H9 (cell line): ENCODE measurements around the gene SDK2. TPM values are rescaled to one million over a fixed set of nuclear protein-coding genes. Genes with fewer than 3 reads are reported as not detected.

ENCODE experiments used
- DNase-seq: peaks from one replicate; pipeline ENCODE4 v3.0.0-alpha.2; 2017
- H2AFZ ChIP-seq: one replicate; pipeline ENCODE4 v1.6.1; 2013; ENCODE audit warnings: mild to moderate bottlenecking, low read length, control low read depth, moderate library complexity
- H2AK5ac ChIP-seq: 2 replicates; pipeline ENCODE4 v1.6.1; 2013; ENCODE audit warnings: low read length, control low read depth, mixed read lengths; ENCODE audit not compliant: insufficient read length
- H2BK120ac ChIP-seq: one replicate; pipeline ENCODE4 v1.6.1; 2013; ENCODE audit warnings: low read depth, mild to moderate bottlenecking, low read length, control low read depth, inconsistent platforms; ENCODE audit not compliant: poor library complexity, severe bottlenecking
- H2BK12ac ChIP-seq: 2 replicates; pipeline ENCODE4 v1.6.1; 2013; ENCODE audit warnings: low read length, control low read depth, mixed read lengths, low read depth; ENCODE audit not compliant: insufficient read length
- H2BK15ac ChIP-seq: 2 replicates; pipeline ENCODE4 v1.6.1; 2013; ENCODE audit warnings: low read depth, low read length, control low read depth
- H2BK20ac ChIP-seq: one replicate; pipeline ENCODE4 v1.6.1; 2013; ENCODE audit warnings: low read depth, mild to moderate bottlenecking, low read length, control low read depth, inconsistent platforms; ENCODE audit not compliant: poor library complexity, severe bottlenecking
- H2BK5ac ChIP-seq: 2 replicates; pipeline ENCODE4 v1.6.1; 2013; ENCODE audit warnings: low read length, control low read depth, mixed read lengths; ENCODE audit not compliant: insufficient read length
- H3K14ac ChIP-seq: 2 replicates; pipeline ENCODE4 v1.6.1; 2013; ENCODE audit warnings: low read length, control low read depth; ENCODE audit not compliant: insufficient read depth
- H3K18ac ChIP-seq: 2 replicates; pipeline ENCODE4 v1.6.1; 2013; ENCODE audit warnings: low read depth, mild to moderate bottlenecking, mixed read lengths, low read length, control low read depth; ENCODE audit not compliant: insufficient read length
- H3K23ac ChIP-seq: 2 replicates; pipeline ENCODE4 v1.6.1; 2013; ENCODE audit warnings: low read length, control low read depth, mixed read lengths, low read depth; ENCODE audit not compliant: insufficient read length
- H3K23me2 ChIP-seq: 2 replicates; pipeline ENCODE4 v1.6.1; 2013; ENCODE audit warnings: low read depth, mild to moderate bottlenecking, mixed read lengths, low read length, control low read depth; ENCODE audit not compliant: insufficient read length, poor library complexity, severe bottlenecking
- H3K27ac ChIP-seq: 2 replicates; pipeline ENCODE4 v1.5.1; 2013; ENCODE audit warnings: low read length, control low read depth, mixed read lengths, low read depth; ENCODE audit not compliant: insufficient read length
- H3K27me3 ChIP-seq: 2 replicates; pipeline ENCODE4 v1.6.1; 2013; ENCODE audit warnings: low read length, control low read depth, inconsistent platforms; ENCODE audit not compliant: insufficient read depth
- H3K4ac ChIP-seq: 2 replicates; pipeline ENCODE4 v1.6.1; 2013; ENCODE audit warnings: low read depth, mild to moderate bottlenecking, control low read depth, inconsistent platforms, low read length, moderate library complexity
- H3K4me1 ChIP-seq: 2 replicates; pipeline ENCODE4 v1.6.1; 2013; ENCODE audit warnings: low read length, control low read depth, inconsistent platforms; ENCODE audit not compliant: insufficient read depth
- H3K4me2 ChIP-seq: 2 replicates; pipeline ENCODE4 v1.6.1; 2013; ENCODE audit warnings: low read length, control low read depth, mixed read lengths; ENCODE audit not compliant: insufficient read length, insufficient read depth
- H3K56ac ChIP-seq: 2 replicates; pipeline ENCODE4 v1.6.1; 2013; ENCODE audit warnings: low read depth, mild to moderate bottlenecking, mixed read lengths, low read length, control low read depth; ENCODE audit not compliant: insufficient read length
- H3K79me1 ChIP-seq: 2 replicates; pipeline ENCODE4 v1.6.1; 2013; ENCODE audit warnings: low read depth, mild to moderate bottlenecking, moderate library complexity, low read length, control low read depth, inconsistent platforms; ENCODE audit not compliant: insufficient read depth, poor library complexity, severe bottlenecking
- H3K79me2 ChIP-seq: 2 replicates; pipeline ENCODE4 v1.6.1; 2013; ENCODE audit warnings: low read length, control low read depth, inconsistent platforms; ENCODE audit not compliant: insufficient read depth
- H3K9ac ChIP-seq: 2 replicates; pipeline ENCODE4 v1.6.1; 2013; ENCODE audit warnings: low read length, control low read depth, mixed read lengths; ENCODE audit not compliant: insufficient read length; ENCODE audit errors: extremely low read depth
- H3K9me3 ChIP-seq: one replicate; pipeline ENCODE4 v1.6.1; 2013; ENCODE audit warnings: low read depth, low read length, inconsistent platforms; ENCODE audit not compliant: control insufficient read depth
- H3T11ph ChIP-seq: one replicate; pipeline ENCODE4 v1.6.1; 2013; ENCODE audit warnings: mild to moderate bottlenecking, low read length, control low read depth, inconsistent platforms
- H4K20me1 ChIP-seq: one replicate; pipeline ENCODE4 v1.6.1; 2013; ENCODE audit not compliant: control insufficient read depth, insufficient read length, insufficient read depth
- H4K5ac ChIP-seq: 2 replicates; pipeline ENCODE4 v1.6.1; 2013; ENCODE audit warnings: low read depth, mild to moderate bottlenecking, mixed read lengths, low read length, control low read depth; ENCODE audit not compliant: insufficient read length
- H4K8ac ChIP-seq: replicated peaks from 2 replicates; pipeline ENCODE4 v1.6.1; 2013; ENCODE audit warnings: low read length, control low read depth, mixed read lengths, low read depth; ENCODE audit not compliant: insufficient read length
- H4K91ac ChIP-seq: 2 replicates; pipeline ENCODE4 v1.6.1; 2013; ENCODE audit warnings: low read depth, mild to moderate bottlenecking, moderate library complexity, mixed read lengths, low read length, control low read depth; ENCODE audit not compliant: insufficient read length
- H3K27ac Mint-ChIP-seq, 3 experiments: 2 replicates in 2 of 3; 3 replicates in 1 of 3; pipeline ENCODE4 v1.8.0; 2020 to 2021; ENCODE audit warnings: mixed read lengths in 3 of 3, mild to moderate bottlenecking in 1 of 3, moderate library complexity in 1 of 3
- H3K27me3 Mint-ChIP-seq: 2 replicates; pipeline ENCODE4 v1.8.0; 2021; ENCODE audit warnings: low read depth, mild to moderate bottlenecking, moderate library complexity, mixed read lengths
- H3K36me3 Mint-ChIP-seq, 3 experiments: 2 replicates in 2 of 3; 3 replicates in 1 of 3; pipeline ENCODE4 v1.8.0; 2020 to 2021; ENCODE audit warnings: low read depth in 3 of 3, mixed read lengths in 3 of 3; ENCODE audit not compliant: insufficient read depth in 1 of 3
- H3K4me1 Mint-ChIP-seq, 2 experiments: 2 replicates each; pipeline ENCODE4 v1.8.0; 2020; ENCODE audit warnings: mixed read lengths in 2 of 2
- H3K4me3 Mint-ChIP-seq, 2 experiments: 2 replicates in 1 of 2; 3 replicates in 1 of 2; pipeline ENCODE4 v1.8.0; 2020 to 2021; ENCODE audit warnings: mild to moderate bottlenecking in 2 of 2, mixed read lengths in 2 of 2, moderate library complexity in 1 of 2
- H3K9me3 Mint-ChIP-seq, 2 experiments: 2 replicates in 1 of 2; 3 replicates in 1 of 2; pipeline ENCODE4 v1.8.0; 2020; ENCODE audit warnings: mild to moderate bottlenecking in 2 of 2, mixed read lengths in 2 of 2, moderate library complexity in 1 of 2
- WGBS: extraction: QIAGEN DNeasy Blood & Tissue Kit; methylation state at CpG from one replicate; pipeline ENCODE4 v1.1.7; 2013; ENCODE audit warnings: missing lambda C conversion rate, low lambda C conversion rate, mixed read lengths; ENCODE audit not compliant: insufficient read length; ENCODE audit errors: extremely low coverage; 5-methylcytosine and 5-hydroxymethylcytosine counted together
- total RNA-seq: library from RNA; stranded (reverse); gene quantifications from 2 replicates; pipeline ENCODE4 v1.2.1, GENCODE V29; 2021
- TF ChIP-seq, protein P1 (sequence below): fragments of 200-600 bp; sonication (generic); conservative IDR thresholded peaks from 3 replicates; pipeline ENCODE4 v1.8.0; 2021; ENCODE audit warnings: antibody characterized with exemption, mild to moderate bottlenecking

SDK2 gene
- total RNA-seq, 1 experiment from 2014 or later = 9.1 TPM

DNA sequence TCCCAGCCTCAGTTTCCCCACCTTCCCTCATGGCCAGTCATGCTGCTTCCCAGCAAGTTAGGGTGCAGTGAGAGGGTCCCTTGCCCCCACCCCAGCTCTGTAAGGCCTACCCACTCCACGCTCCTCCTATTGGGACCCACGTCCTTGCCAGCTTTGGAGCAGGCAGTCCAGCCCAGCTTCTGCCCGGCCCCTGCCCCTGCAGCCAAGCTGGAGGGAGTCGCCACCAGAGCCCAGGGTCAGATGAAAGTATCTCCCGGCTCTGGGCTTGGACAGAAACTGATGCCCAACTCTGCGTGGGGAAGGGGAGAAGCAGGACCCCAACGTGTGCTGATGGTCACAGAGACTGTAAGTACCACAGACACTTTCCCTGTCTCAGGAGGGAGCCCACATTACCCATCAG is 32.6 kb downstream of the SDK2 start:
- Histone ChIP-seq H3K9ac (no peak overlapping the region), H3K79me2 (no peaks in the 10 kb centered on the region), H3K27me3 (no peaks in the 10 kb centered on the region), H3K23me2 (no peaks in the 10 kb centered on the region), H3K18ac (no peak overlapping the region), H3T11ph (no peak overlapping the region), H2AFZ (no peak overlapping the region), H3K14ac (no peak overlapping the region), H3K79me1 (no peaks in the 10 kb centered on the region), H2BK20ac (no peak overlapping the region), H3K27ac (no peak overlapping the region), H3K56ac (no peak overlapping the region), H4K91ac (peak overlapping the region; percentile 6), H2AK5ac (no peak overlapping the region), H4K8ac (no peak overlapping the region), H2BK15ac (no peak overlapping the region; the same call in 1 of the 2 replicates), H2BK5ac (no peak overlapping the region), H3K4ac (no peak overlapping the region; the same call in 1 of the 2 replicates), H3K4me1 (peaks cover 6% of the 10 kb centered on the region), H4K5ac (no peak overlapping the region), H4K20me1 (peaks cover 2% of the 10 kb centered on the region), H2BK12ac (no peak overlapping the region), H2BK120ac (no peak overlapping the region), H3K4me2 (no peak overlapping the region), H3K9me3 (no peaks in the 10 kb centered on the region), H3K23ac (no peak overlapping the region)
- WGBS = no CpG with 5 or more reads among the region's 7 CpGs
- H3K36me3 Mint-ChIP-seq = peaks cover 0 to 8% (median 2%) of the 10 kb centered on the region in 3 experiments; a peak in 2 of 7 replicates
- TF ChIP-seq, protein P1, sequence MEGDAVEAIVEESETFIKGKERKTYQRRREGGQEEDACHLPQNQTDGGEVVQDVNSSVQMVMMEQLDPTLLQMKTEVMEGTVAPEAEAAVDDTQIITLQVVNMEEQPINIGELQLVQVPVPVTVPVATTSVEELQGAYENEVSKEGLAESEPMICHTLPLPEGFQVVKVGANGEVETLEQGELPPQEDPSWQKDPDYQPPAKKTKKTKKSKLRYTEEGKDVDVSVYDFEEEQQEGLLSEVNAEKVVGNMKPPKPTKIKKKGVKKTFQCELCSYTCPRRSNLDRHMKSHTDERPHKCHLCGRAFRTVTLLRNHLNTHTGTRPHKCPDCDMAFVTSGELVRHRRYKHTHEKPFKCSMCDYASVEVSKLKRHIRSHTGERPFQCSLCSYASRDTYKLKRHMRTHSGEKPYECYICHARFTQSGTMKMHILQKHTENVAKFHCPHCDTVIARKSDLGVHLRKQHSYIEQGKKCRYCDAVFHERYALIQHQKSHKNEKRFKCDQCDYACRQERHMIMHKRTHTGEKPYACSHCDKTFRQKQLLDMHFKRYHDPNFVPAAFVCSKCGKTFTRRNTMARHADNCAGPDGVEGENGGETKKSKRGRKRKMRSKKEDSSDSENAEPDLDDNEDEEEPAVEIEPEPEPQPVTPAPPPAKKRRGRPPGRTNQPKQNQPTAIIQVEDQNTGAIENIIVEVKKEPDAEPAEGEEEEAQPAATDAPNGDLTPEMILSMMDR = no peak
- H3K27me3 Mint-ChIP-seq = peaks cover 7% of the 10 kb centered on the region
- DNase-seq = no peak
- peaks cover 52 to 64% of the 10 kb centered on the region in 2 experiments for H3K4me1 Mint-ChIP-seq
- H3K9me3 Mint-ChIP-seq = no peaks in the 10 kb centered on the region
- H3K4me3 Mint-ChIP-seq = no peak overlapping the region
- H3K27ac Mint-ChIP-seq = no peak overlapping the region
